ENCODE measurements around the gene RPL13. TPM values are rescaled to one million over a fixed set of nuclear protein-coding genes. Genes with fewer than 3 reads are reported as not detected.

Gene RPL13
- total RNA-seq, 1 donor from 2014 or later: 2,013 TPM

- DNase-seq (ENCODE audit: low read depth, low spot score): no peak
- no peak overlapping the region for H3K4me3 Mint-ChIP-seq
Measured at GRCh38 chr16:89553733-89554132, 6.7 kb upstream of the RPL13 start.

GRCh38 chr16:89554343-89554742, 6.1 kb upstream of the RPL13 start:
- H3K9me3 Mint-ChIP-seq: no peaks in the 10 kb centered on the region
- H3K36me3 Mint-ChIP-seq (ENCODE audit: low read depth): peaks cover 8% of the 10 kb centered on the region
- H3K27ac Mint-ChIP-seq (ENCODE audit: unreplicated experiment): no peak overlapping the region
- DNase-seq (ENCODE audit: low read depth, low spot score): no peak
- TF ChIP-seq CTCF (conservative IDR thresholded peaks at IDR 0.05): no peak
- peaks cover 3% of the 10 kb centered on the region for H3K27me3 Mint-ChIP-seq (ENCODE audit: low read depth)
- H3K4me1 Mint-ChIP-seq: peaks cover 19% of the 10 kb centered on the region
- no peak overlapping the region for H3K4me3 Mint-ChIP-seq

More at GRCh38 chr16:89553733-89554132, 6.7 kb upstream of the RPL13 start:
- H3K27ac Mint-ChIP-seq (ENCODE audit: unreplicated experiment): no peak overlapping the region
- H3K36me3 Mint-ChIP-seq (ENCODE audit: low read depth): peaks cover 8% of the 10 kb centered on the region
- H3K9me3 Mint-ChIP-seq: no peaks in the 10 kb centered on the region
- peaks cover 19% of the 10 kb centered on the region for H3K4me1 Mint-ChIP-seq
- peaks cover 3% of the 10 kb centered on the region for H3K27me3 Mint-ChIP-seq (ENCODE audit: low read depth)
- TF ChIP-seq CTCF (conservative IDR thresholded peaks at IDR 0.05): no peak

- peaks cover 25% of the 10 kb centered on the region for H3K4me1 Mint-ChIP-seq
- no peak overlapping the region for H3K27ac Mint-ChIP-seq (ENCODE audit: unreplicated experiment)
Measured at GRCh38 chr16:89555265-89555664, 5.2 kb upstream of the RPL13 start.

GRCh38 chr16:89555780-89556179, 4.7 kb upstream of the RPL13 start:
- no peaks in the 10 kb centered on the region for H3K9me3 Mint-ChIP-seq
- peaks cover 8% of the 10 kb centered on the region for H3K36me3 Mint-ChIP-seq (ENCODE audit: low read depth)
- peak overlapping the region; percentile 5 for H3K27ac Mint-ChIP-seq (ENCODE audit: unreplicated experiment)
- peaks cover 3% of the 10 kb centered on the region for H3K27me3 Mint-ChIP-seq (ENCODE audit: low read depth)
- peak overlapping the region; percentile 94 for H3K4me3 Mint-ChIP-seq
- TF ChIP-seq CTCF (conservative IDR thresholded peaks at IDR 0.05): no peak
- peaks cover 25% of the 10 kb centered on the region for H3K4me1 Mint-ChIP-seq
- DNase-seq (ENCODE audit: low read depth, low spot score): no peak

More at GRCh38 chr16:89555265-89555664, 5.2 kb upstream of the RPL13 start:
- Mint-ChIP-seq H3K4me3 (no peak overlapping the region), H3K27me3 (ENCODE audit: low read depth) (peaks cover 3% of the 10 kb centered on the region), H3K36me3 (ENCODE audit: low read depth) (peaks cover 8% of the 10 kb centered on the region), H3K9me3 (no peaks in the 10 kb centered on the region)
- TF ChIP-seq CTCF (conservative IDR thresholded peaks at IDR 0.05): no peak
- DNase-seq (ENCODE audit: low read depth, low spot score): no peak

GRCh38 chr16:89556750-89557689, 3.5 kb upstream of the RPL13 start:
- Mint-ChIP-seq H3K4me3 (peak overlapping the region; percentile 94), H3K27me3 (ENCODE audit: low read depth) (peaks cover 6% of the 10 kb centered on the region), H3K9me3 (no peaks in the 10 kb centered on the region), H3K27ac (ENCODE audit: unreplicated experiment) (peak overlapping the region; percentile 92), H3K4me1 (peaks cover 31% of the 10 kb centered on the region), H3K36me3 (ENCODE audit: low read depth) (peaks cover 15% of the 10 kb centered on the region)
- peak; percentile 80 for TF ChIP-seq CTCF (conservative IDR thresholded peaks at IDR 0.05)
- DNase-seq (ENCODE audit: low read depth, low spot score): peak; percentile 98
